Testis (tissue), 3 donors: ENCODE results near the gene GALNT9. TPM values are rescaled to one million over a fixed set of nuclear protein-coding genes. Genes with fewer than 3 reads are reported as not detected.

Experiments
- DNase-seq: peaks from one replicate; pipeline ENCODE4 v3.0.0-alpha.2; 2019
- H3K27ac ChIP-seq, 2 donors: fragments of 200-600 bp; sonication (generic); one replicate each; pipeline ENCODE4 v1.5.1; 2019
- H3K27me3 ChIP-seq: fragments of 200-600 bp; sonication (generic); one replicate; pipeline ENCODE4 v1.5.1; 2019
- H3K36me3 ChIP-seq: fragments of 200-600 bp; sonication (generic); one replicate; pipeline ENCODE4 v1.5.1; 2017; ENCODE audit warnings: low read depth; ENCODE audit errors: missing control alignments
- H3K4me1 ChIP-seq: fragments of 200-600 bp; sonication (generic); one replicate; pipeline ENCODE4 v1.5.1; 2019
- H3K4me3 ChIP-seq, 2 donors: fragments of 200-600 bp; sonication (generic); one replicate each; pipeline ENCODE4 v1.5.1; 2017 to 2019
- H3K9me3 ChIP-seq: fragments of 200-600 bp; sonication (generic); one replicate; pipeline ENCODE4 v1.5.1; 2017
- POLR2A ChIP-seq: fragments of 450-650 bp; IDR thresholded peaks from one replicate; pipeline ENCODE4 v1.6.1; 2017; ENCODE audit warnings: antibody characterized with exemption, mild to moderate bottlenecking, moderate library complexity
- WGBS, 2 donors: methylation state at CpG; one replicate each; pipeline ENCODE4 v1.1.5; 2018; 5-methylcytosine and 5-hydroxymethylcytosine counted together
- intact Hi-C: fragments of 100-400 bp; cut with DNase I; formaldehyde crosslinking; loops from one replicate; pipeline ENCODE4 v1.15.1; 2023; ENCODE audit warnings: low total_unique reads
- polyA plus RNA-seq: library from polyadenylated mRNA; stranded (reverse); fragments of 350-450 nt; fragmentation: Illumina TruSeq; extraction: RNeasy Lipid Tissue Mini Kit (QIAGEN cat#74804); gene quantifications from one replicate; pipeline ENCODE4 v1.2.3, GENCODE V29; 2014; ENCODE audit warnings: low read depth, low replicate concordance; ENCODE audit not compliant: insufficient read depth
- total RNA-seq, 2 donors: library from RNA; depleted of rRNA; stranded (reverse); fragments of >200 nt; gene quantifications; one replicate each; pipeline ENCODE4 v1.2.3, GENCODE V29; 2016
- TF ChIP-seq, protein P1 (sequence below), 3 experiments: fragments of 450-650 bp in 2 of 3; fragments of 200-600 bp in 1 of 3; sonication (generic) in 1 of 3; IDR thresholded peaks; one replicate each; pipeline ENCODE4 v1.5.1; 2016 to 2019; ENCODE audit warnings: antibody characterized with exemption in 3 of 3, mild to moderate bottlenecking in 2 of 3, moderate library complexity in 1 of 3

GALNT9 gene
- total and polyA plus RNA-seq, 3 donors from 2014 or later: 1.1 to 1.5 (median 1.3) TPM

DNA sequence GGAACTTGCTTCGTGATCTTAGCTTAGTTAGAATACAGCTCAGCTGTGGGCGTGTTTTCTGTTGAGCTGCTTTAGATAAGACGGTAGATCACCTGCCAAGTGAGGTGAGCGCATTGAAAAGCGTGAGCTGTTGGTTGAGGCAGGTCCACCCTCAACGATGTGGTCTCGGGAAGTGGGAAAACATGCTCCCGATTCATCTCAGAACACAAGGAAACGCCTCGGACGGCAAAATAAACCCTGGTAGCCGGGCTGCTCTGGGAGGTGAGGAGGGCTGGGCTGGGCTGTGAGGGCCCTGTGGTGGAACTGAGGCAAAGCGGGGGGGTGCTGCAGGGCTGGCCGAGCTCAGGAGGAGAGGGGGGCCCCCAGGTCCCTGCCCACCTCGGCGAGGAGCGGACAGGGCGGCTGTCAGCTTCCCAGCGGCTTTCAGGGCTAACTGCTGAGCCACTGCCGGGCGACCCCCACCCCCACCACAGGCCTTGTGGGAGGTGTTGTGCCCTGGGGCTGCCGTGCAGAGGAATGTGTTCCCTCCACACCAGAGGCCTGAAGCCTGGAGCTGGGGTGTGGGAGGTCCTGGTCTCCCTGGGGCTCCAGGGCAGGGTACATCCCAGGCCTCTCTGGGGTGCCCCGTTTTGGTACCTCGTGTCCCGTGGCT lies 154.4 kb downstream of the GALNT9 start:
- intact Hi-C loops: no loop called here
- DNase-seq: no peak
- no peak for TF ChIP-seq POLR2A
- TF ChIP-seq, protein P1, sequence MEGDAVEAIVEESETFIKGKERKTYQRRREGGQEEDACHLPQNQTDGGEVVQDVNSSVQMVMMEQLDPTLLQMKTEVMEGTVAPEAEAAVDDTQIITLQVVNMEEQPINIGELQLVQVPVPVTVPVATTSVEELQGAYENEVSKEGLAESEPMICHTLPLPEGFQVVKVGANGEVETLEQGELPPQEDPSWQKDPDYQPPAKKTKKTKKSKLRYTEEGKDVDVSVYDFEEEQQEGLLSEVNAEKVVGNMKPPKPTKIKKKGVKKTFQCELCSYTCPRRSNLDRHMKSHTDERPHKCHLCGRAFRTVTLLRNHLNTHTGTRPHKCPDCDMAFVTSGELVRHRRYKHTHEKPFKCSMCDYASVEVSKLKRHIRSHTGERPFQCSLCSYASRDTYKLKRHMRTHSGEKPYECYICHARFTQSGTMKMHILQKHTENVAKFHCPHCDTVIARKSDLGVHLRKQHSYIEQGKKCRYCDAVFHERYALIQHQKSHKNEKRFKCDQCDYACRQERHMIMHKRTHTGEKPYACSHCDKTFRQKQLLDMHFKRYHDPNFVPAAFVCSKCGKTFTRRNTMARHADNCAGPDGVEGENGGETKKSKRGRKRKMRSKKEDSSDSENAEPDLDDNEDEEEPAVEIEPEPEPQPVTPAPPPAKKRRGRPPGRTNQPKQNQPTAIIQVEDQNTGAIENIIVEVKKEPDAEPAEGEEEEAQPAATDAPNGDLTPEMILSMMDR (IDR thresholded peaks at IDR 0.05): no peak
- WGBS, 2 donors: 78 to 79% methylated on average over 17 to 25 of the region's 25 CpGs
- no peaks in the 10 kb centered on the region for H3K36me3 ChIP-seq
- H3K4me1 ChIP-seq: no peaks in the 10 kb centered on the region
- H3K9me3 ChIP-seq: no peaks in the 10 kb centered on the region
- no peak overlapping the region for H3K4me3 ChIP-seq
- no peaks in the 10 kb centered on the region for H3K27me3 ChIP-seq
- no peak overlapping the region for H3K27ac ChIP-seq

- Histone ChIP-seq H3K4me1 (no peaks in the 10 kb centered on the region), H3K9me3 (no peaks in the 10 kb centered on the region), H3K4me3 (no peak overlapping the region), H3K27ac (no peak overlapping the region), H3K36me3 (no peaks in the 10 kb centered on the region), H3K27me3 (no peaks in the 10 kb centered on the region)
- DNase-seq: no peak
- intact Hi-C loops: no loop called here
- 77 to 92% methylated on average over 22 to 30 of the region's 30 CpGs for WGBS, 2 donors
- TF ChIP-seq, protein P1 (IDR thresholded peaks at IDR 0.05): no peak
- no peak for TF ChIP-seq POLR2A
Measured at GRCh38 chr12:132174015-132174838, 155.2 kb downstream of the GALNT9 start.

DNA sequence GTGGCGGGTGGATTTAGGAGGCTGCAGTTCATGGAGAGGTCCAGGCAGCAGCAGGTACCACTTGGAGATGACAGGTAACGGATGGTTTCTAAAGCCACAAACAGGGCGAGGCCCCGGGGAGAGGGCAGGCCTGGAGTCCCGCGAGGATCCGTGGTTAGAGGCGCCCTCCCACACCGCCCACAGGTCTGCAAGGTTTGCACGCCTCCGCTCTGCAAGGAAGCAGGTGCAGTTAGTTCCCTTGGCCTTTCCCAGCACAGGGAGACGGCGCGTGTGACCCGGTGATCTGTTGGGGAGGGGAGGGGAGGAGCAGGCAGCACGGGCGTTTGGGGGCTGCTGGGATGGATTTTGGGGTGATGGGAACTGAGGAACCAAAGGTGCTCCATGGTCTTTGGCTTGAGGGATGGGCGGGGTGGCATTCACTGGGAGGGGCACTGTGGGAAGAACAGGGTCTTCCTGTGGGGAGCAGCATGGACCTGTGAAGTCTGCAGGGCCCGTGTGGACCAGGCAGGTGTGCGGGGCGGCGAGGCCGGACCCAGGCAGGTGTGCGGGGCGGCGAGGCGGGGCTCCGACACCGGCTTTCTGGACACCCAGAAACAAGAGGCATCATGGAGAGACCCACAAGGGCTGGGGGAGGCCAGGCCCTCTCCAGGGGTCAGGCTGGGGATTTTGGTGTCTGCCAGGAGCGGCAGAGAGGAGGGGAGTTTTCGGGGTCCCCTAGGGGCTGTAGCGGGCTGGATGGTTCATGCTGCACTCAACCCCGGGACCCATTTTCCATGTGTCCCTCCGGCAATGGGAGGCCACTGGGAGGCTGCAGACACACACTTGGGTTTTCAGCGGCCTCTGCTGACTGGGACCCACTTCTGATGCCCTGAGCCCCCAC lies 156.0 kb downstream of the GALNT9 start:
- WGBS, 2 donors: 68 to 86% methylated on average over 28 to 35 of the region's 35 CpGs
- no peaks in the 10 kb centered on the region for H3K9me3 ChIP-seq
- intact Hi-C loops: no loop called here
- TF ChIP-seq, protein P1 (IDR thresholded peaks at IDR 0.05): no peak
- TF ChIP-seq POLR2A: no peak
- H3K4me1 ChIP-seq: no peaks in the 10 kb centered on the region
- H3K27me3 ChIP-seq: no peaks in the 10 kb centered on the region
- no peak overlapping the region for H3K4me3 ChIP-seq
- no peak overlapping the region for H3K27ac ChIP-seq
- DNase-seq: no peak
- no peaks in the 10 kb centered on the region for H3K36me3 ChIP-seq

GRCh38 chr12:132172619-132173018 lies 156.8 kb downstream of the GALNT9 start:
- Histone ChIP-seq H3K27ac (no peak overlapping the region), H3K36me3 (no peaks in the 10 kb centered on the region), H3K4me1 (no peaks in the 10 kb centered on the region), H3K9me3 (no peaks in the 10 kb centered on the region), H3K27me3 (no peaks in the 10 kb centered on the region), H3K4me3 (no peak overlapping the region)
- intact Hi-C loops: no loop called here
- 59 to 73% methylated on average over 15 of the region's 15 CpGs for WGBS, 2 donors
- DNase-seq: no peak
- TF ChIP-seq, protein P1 (IDR thresholded peaks at IDR 0.05): no peak
- TF ChIP-seq POLR2A: no peak
